Body of pancreas (tissue), 4 donors: ENCODE results near the gene GABBR1.
A peak's percentile ranks its signal among the peaks of the same experiment; 100 is the strongest.

Source experiments
- CTCF ChIP-seq, 7 experiments: fragments of 450-650 bp in 4 of 7; fragments of 200-600 bp in 3 of 7; sonication (generic) in 3 of 7; IDR thresholded peaks; one replicate each; pipeline ENCODE4 v1.5.1; 2016 to 2019; ENCODE audit warnings: antibody characterized with exemption in 7 of 7
- POLR2A ChIP-seq, 3 donors: fragments of 450-650 bp; IDR thresholded peaks; one replicate each; pipeline ENCODE4 v1.6.1; 2016; ENCODE audit warnings: antibody characterized with exemption in 3 of 3, mild to moderate bottlenecking in 2 of 3

- TF ChIP-seq POLR2A (IDR thresholded peaks at IDR 0.05): no peak
- TF ChIP-seq CTCF (IDR thresholded peaks at IDR 0.05): peak in 1 of 7 experiments; percentile 7
Observed at GRCh38 chr6:29602564-29603361, 30.2 kb downstream of the GABBR1 start.
